ENCODE results near the gene C2orf76.

The C2orf76 gene

GRCh38 chr2:119337749-119338148 lies 28.9 kb downstream of the C2orf76 start:
- DNase-seq = no peak

- DNase-seq = no peak
These were observed 32.8 kb downstream of the C2orf76 start for GRCh38 chr2:119333833-119334232.

DNA sequence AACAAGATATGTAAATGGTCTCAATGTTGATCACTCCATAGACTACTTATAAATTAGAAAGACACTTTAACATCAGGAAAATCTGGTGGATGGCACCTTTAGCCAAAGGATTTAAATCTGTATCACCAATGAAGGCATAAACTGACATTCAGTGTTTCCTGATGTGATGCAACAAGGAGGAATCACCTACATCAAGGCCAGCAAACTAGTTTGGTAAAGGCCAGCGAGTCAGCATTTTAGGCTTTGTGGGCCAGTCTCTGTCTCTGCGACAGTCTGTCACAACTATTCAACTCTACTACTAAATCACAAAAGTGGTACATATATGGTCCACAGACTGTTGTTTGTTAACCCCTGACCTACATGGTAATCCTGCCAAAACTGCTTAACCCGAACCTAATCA lies 33.3 kb downstream of the C2orf76 start:
- DNase-seq = no peak

DNA sequence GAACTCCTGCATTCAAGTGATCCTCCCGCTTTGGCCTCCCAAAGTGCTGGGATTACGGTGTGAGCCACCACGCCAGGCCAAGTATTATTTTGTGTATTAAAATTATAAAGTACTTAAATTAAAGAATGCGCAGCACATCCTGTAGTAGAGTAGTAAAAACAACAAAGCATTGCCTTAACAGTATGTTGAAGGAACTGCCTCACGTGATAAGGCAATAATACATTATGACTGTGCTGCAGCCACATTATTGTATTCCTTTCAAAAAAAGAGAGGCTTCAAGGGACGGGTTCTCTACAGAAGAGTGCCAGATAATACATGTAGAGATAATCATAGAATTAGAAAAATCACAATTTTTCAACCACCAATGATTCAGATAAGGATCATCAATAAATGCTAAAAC lies 33.7 kb downstream of the C2orf76 start:
- DNase-seq = no peak

DNA sequence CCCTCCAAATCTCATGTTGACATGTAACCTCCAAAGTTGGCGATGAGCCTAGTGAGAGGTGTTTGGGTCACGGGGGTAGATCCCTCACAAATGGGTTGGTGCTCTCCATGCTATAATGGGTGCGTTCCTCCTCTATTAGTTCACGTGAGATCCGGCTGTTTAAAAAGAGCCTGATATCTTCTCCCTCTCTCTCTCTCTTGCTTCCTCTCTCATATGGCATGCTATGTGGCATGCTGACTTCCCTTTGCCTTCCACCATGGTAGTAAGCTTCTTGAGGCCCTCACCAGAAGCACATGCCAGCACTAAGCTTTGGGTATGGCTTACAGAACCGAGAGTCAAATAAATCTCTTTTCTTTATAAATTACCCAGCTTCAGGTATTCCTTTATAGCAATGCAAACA lies 39.2 kb downstream of the C2orf76 start:
- no peak for DNase-seq

DNA sequence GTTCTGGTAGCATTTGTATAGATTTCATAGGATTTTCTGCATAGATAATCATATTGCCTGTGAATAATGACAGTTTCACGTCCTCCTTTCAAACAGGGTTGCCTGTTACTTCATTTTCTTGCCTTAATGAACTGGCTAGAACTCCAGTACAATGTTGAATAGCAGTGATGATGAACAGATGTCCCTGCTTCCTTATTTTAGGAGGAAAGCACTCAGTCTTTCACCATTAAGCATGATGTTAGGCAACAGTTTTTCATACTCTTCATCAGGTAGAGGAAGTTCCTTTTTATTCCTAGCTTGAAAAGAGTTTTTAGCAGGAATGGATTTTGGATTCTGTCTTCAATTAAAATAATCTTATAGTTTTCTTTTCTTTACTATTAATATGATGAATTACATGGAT lies 39.7 kb downstream of the C2orf76 start:
- DNase-seq = no peak

DNA sequence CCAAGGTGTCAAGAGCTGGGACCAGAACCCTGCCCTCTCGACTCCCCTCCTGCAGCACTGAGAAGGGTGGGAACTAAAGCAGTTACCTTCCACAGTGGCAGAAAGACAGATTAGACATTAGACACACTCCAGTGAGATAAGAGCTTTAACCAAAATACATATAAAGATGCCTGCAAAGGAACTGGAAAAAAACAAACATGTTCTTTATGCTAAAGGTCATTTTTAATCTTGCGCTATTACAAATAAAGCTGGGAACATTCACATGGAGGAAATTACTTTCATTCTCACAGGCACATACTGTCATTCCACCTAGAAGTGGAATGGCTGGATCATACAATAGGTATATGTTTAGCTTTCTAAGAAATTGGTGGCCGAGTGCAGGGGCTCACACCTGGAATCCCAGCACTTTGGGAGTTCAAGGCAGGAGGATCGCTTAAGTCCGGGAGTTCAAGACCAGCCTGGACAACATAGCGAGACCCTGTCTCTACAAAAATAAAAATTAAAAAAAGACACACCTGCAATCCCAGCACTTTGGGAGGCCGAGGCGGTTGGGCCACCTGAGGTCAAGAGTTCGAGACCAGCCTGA lies 41.9 kb downstream of the C2orf76 start:
- no peak for DNase-seq

- no peak for DNase-seq
These were observed 43.2 kb downstream of the C2orf76 start for GRCh38 chr2:119323459-119323858.

DNA sequence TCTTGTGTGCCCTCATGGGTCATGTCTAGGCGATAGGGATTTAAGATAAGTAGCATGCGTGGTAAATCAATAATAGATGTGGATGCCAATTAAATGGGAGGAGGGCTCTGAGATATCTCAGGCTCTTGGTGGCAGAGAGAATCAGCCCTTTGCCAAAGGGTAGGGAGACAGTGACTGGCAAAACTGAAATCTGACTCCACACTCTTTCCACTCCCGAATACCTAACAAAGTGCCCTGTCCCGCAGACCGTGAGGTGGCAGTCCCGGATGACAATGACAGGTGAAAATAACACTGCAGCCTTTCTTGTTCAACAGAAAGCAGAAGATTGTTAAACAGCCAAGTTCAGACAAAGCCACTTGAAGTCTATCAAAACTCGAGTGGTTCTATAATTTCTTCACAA lies 47.0 kb downstream of the C2orf76 start:
- DNase-seq = no peak

DNA sequence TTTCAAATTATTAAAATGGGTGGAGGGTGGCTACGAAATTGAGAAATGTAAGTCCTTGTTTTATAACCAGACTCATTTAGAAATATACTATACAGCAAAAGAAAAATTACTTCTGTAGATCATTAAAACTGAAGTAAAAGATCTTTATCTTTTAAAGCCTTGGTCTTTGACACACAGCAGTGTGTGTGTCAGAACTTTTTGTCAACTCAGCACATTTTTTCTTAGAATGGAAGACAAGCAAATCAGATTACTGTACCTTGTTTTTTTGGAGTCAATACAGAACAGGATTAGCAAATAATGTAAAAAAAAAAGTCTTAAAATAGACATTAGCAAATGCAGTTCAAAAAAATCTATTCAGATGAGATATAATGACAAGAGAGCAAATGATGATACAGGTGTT lies 49.1 kb downstream of the C2orf76 start:
- no peak for DNase-seq

DNA sequence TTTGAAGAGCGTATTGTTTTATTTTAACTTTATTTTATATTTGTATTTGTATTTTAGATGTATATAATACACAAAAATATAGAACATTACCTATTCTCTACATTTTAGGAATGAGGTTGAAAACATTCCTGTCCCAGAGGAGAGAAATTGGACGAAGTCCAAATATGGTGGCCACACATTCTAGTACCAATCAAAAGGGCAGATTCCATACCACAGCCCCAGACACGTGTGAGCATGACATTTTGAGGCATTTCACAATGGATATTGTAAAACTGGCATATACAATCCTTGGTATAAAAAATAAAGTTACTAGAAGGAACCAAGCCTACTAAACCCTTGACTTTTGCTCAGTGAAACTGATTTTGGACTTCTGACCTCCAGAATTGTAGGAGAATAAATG lies 50.6 kb downstream of the C2orf76 start:
- DNase-seq = no peak

- no peak for DNase-seq
These were observed 51.3 kb downstream of the C2orf76 start for GRCh38 chr2:119315241-119315925.

GRCh38 chr2:119311831-119312230 lies 54.8 kb downstream of the C2orf76 start:
- no peak for DNase-seq

DNA sequence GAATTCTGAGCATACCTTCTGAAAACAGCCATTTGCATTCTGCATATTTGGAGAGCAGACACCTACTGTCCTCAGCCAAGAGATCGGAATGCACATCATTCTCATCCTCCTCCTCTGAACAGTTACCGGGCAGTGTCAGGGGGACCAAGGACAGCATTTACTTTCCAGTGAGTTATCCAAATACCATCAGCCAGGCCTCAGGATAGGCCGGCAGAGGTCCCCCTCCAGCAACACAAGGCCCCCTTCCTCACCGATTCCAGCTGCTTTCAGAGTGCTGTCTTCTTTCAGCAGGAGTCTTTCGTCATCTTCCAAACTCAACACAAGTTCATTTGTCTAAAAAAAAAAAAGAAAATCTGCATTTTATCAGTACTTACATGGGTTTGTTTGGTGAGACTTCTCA lies 55.3 kb downstream of the C2orf76 start:
- DNase-seq = no peak

GRCh38 chr2:119308793-119309330 lies 57.8 kb downstream of the C2orf76 start:
- no peak for DNase-seq

GRCh38 chr2:119307419-119308140 lies 59.1 kb downstream of the C2orf76 start:
- DNase-seq = no peak

DNA sequence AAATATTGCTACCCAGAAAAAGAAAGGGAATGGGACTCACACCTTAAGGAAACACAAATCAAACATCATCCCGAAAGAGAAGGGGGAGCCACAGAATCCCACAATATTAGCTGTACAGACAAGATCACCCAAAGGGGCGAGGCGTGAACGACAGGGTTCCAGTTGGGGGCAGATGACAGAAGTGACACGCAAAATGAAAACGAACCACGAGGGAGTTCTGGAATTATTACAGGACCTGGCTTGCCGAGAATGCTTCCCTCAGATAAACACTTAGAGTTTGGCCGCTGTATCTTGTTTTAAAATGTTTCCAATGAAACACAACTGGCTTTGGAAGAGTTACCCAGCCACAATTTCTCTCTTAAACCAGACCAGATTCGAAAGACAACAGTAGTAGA lies 60.4 kb downstream of the C2orf76 start:
- no peak for DNase-seq

GRCh38 chr2:119305497-119306195 lies 61.0 kb downstream of the C2orf76 start:
- DNase-seq = no peak

GRCh38 chr2:119304847-119305246 lies 61.8 kb downstream of the C2orf76 start:
- DNase-seq = no peak

DNA sequence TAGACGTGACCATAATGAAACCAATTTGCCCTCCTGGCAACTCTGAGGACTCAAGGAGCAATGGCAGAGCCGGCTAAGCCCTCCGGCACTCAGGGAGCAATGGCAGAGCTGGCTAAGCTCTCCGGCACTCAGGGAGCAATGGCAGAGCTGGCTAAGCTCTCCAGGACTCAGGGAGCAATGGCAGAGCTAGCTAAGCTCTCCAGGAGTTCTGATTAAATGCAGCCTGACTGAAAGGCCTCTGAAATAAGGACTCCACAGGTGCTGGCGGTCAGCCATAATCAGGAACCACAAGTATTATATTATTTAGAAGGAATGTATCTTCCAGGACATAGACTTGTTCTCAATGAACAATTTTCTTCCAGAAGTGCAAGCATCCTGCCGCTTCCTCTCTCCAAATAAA lies 65.2 kb downstream of the C2orf76 start:
- no peak for DNase-seq

GRCh38 chr2:119295688-119296375 lies 70.8 kb downstream of the C2orf76 start:
- no peak for DNase-seq

DNA sequence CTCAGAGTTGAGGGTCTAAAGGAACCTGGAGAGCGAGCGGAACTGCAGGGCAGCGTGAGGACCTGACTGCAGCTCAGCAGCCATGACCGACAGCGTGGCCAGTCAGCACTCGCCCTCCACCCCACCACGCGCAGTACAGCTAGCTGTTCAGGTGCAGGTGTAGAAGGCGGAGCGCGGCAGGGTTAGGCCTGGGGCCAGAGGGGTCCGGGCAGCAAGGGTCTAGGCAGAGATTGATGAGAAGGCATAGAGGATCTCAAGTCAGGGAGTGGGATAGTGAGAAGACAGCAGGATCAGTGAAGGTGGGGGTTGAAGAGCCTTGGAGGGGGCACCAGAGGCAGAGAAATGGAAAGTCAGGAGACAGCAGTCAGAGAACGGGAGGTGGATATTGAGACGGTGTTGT lies 72.0 kb downstream of the C2orf76 start:
- DNase-seq = no peak

- DNase-seq = no peak
These were observed 72.7 kb downstream of the C2orf76 start for GRCh38 chr2:119293900-119294299.

All from left hindlimb (tissue), 1 donor.